ENCODE results near the gene PDX1. TPM values are rescaled to one million over a fixed set of nuclear protein-coding genes. Genes with fewer than 3 reads are reported as not detected.

The PDX1 gene
- total and polyA plus RNA-seq, 9 donors, result 0.32 to 1.1 TPM; not detected in 7

GRCh38 chr13:27965740-27966640, 46.2 kb downstream of the PDX1 start:
- H3K36me3 ChIP-seq (ENCODE audit: control insufficient read depth, insufficient read depth, low read length), result no peaks in the 10 kb centered on the region
- no peak for DNase-seq
- no peaks in the 10 kb centered on the region for H3K9me3 ChIP-seq (replicated peaks; ENCODE audit: control insufficient read depth, low read depth, low read length)
- 3% methylated on average over 34 of the region's 45 CpGs for WGBS (ENCODE audit: insufficient coverage)
- H3K27me3 ChIP-seq (ENCODE audit: control insufficient read depth, insufficient read depth, low read length), result peaks cover 98% of the 10 kb centered on the region
- H3K4me1 ChIP-seq (ENCODE audit: control insufficient read depth, insufficient read depth, low read length), result peaks cover 4% of the 10 kb centered on the region
- no peak overlapping the region for H3K4me3 ChIP-seq (ENCODE audit: low read length)
- no peak overlapping the region for H3K27ac ChIP-seq (ENCODE audit: low read length)

GRCh38 chr13:27966641-27967202, 46.9 kb downstream of the PDX1 start:
- 3% methylated on average over 27 of the region's 38 CpGs for WGBS (ENCODE audit: insufficient coverage)
- H3K9me3 ChIP-seq (replicated peaks; ENCODE audit: control insufficient read depth, low read depth, low read length), result no peaks in the 10 kb centered on the region
- no peak overlapping the region for H3K4me3 ChIP-seq (ENCODE audit: low read length)
- H3K4me1 ChIP-seq (ENCODE audit: control insufficient read depth, insufficient read depth, low read length), result no peaks in the 10 kb centered on the region
- no peak overlapping the region for H3K27ac ChIP-seq (ENCODE audit: low read length)
- no peaks in the 10 kb centered on the region for H3K36me3 ChIP-seq (ENCODE audit: control insufficient read depth, insufficient read depth, low read length)
- DNase-seq, result no peak
- peaks cover 98% of the 10 kb centered on the region for H3K27me3 ChIP-seq (ENCODE audit: control insufficient read depth, insufficient read depth, low read length)

- Histone ChIP-seq H3K9me3 (replicated peaks; ENCODE audit: control insufficient read depth, low read depth, low read length) (no peaks in the 10 kb centered on the region), H3K36me3 (ENCODE audit: control insufficient read depth, insufficient read depth, low read length) (no peaks in the 10 kb centered on the region), H3K27me3 (ENCODE audit: control insufficient read depth, insufficient read depth, low read length) (peaks cover 99% of the 10 kb centered on the region), H3K27ac (ENCODE audit: low read length) (no peak overlapping the region), H3K4me3 (ENCODE audit: low read length) (no peak overlapping the region), H3K4me1 (ENCODE audit: control insufficient read depth, insufficient read depth, low read length) (no peaks in the 10 kb centered on the region)
- no peak for DNase-seq
- WGBS (ENCODE audit: insufficient coverage), result 2% methylated on average over 10 of the region's 18 CpGs
These were observed 47.5 kb downstream of the PDX1 start for GRCh38 chr13:27967203-27967735.

- no peaks in the 10 kb centered on the region for H3K9me3 ChIP-seq (replicated peaks; ENCODE audit: control insufficient read depth, low read depth, low read length)
- DNase-seq, result no peak
- no peak overlapping the region for H3K27ac ChIP-seq (ENCODE audit: low read length)
- H3K4me1 ChIP-seq (ENCODE audit: control insufficient read depth, insufficient read depth, low read length), result no peaks in the 10 kb centered on the region
- peaks cover 99% of the 10 kb centered on the region for H3K27me3 ChIP-seq (ENCODE audit: control insufficient read depth, insufficient read depth, low read length)
- 0% methylated on average over 28 of the region's 33 CpGs for WGBS (ENCODE audit: insufficient coverage)
- no peaks in the 10 kb centered on the region for H3K36me3 ChIP-seq (ENCODE audit: control insufficient read depth, insufficient read depth, low read length)
- no peak overlapping the region for H3K4me3 ChIP-seq (ENCODE audit: low read length)
These were observed 48.0 kb downstream of the PDX1 start for GRCh38 chr13:27967736-27968315.

- H3K9me3 ChIP-seq (replicated peaks; ENCODE audit: control insufficient read depth, low read depth, low read length), result no peaks in the 10 kb centered on the region
- H3K4me3 ChIP-seq (ENCODE audit: low read length), result no peak overlapping the region
- H3K27ac ChIP-seq (ENCODE audit: low read length), result no peak overlapping the region
- DNase-seq, result no peak
- no peaks in the 10 kb centered on the region for H3K36me3 ChIP-seq (ENCODE audit: control insufficient read depth, insufficient read depth, low read length)
- no peaks in the 10 kb centered on the region for H3K4me1 ChIP-seq (ENCODE audit: control insufficient read depth, insufficient read depth, low read length)
- WGBS (ENCODE audit: insufficient coverage), result under 1% methylated on average over 85 of the region's 86 CpGs
- peaks cover 98% of the 10 kb centered on the region for H3K27me3 ChIP-seq (ENCODE audit: control insufficient read depth, insufficient read depth, low read length)
These were observed 48.7 kb downstream of the PDX1 start for GRCh38 chr13:27968316-27969081.

GRCh38 chr13:27969082-27969865, 49.5 kb downstream of the PDX1 start, which contains the start of gene CDX2:
Gene CDX2, minus strand, starts transcription at chr13:27969315. Its CDS starts 309 bp downstream, at chr13:27969006.
- Histone ChIP-seq H3K27me3 (ENCODE audit: control insufficient read depth, insufficient read depth, low read length) (peaks cover 99% of the 10 kb centered on the region), H3K4me3 (ENCODE audit: low read length) (no peak within 1 kb of the TSS), H3K4me1 (ENCODE audit: control insufficient read depth, insufficient read depth, low read length) (no peaks in the 10 kb centered on the region), H3K9me3 (replicated peaks; ENCODE audit: control insufficient read depth, low read depth, low read length) (no peaks in the 10 kb centered on the region), H3K27ac (ENCODE audit: low read length) (no peak within 1 kb of the TSS), H3K36me3 (ENCODE audit: control insufficient read depth, insufficient read depth, low read length) (no peaks in the 10 kb centered on the region)
- DNase-seq, result no peak
- WGBS (ENCODE audit: insufficient coverage), result 2% methylated on average over 11 of the region's 34 CpGs

- no peaks in the 10 kb centered on the region for H3K36me3 ChIP-seq (ENCODE audit: control insufficient read depth, insufficient read depth, low read length)
- WGBS (ENCODE audit: insufficient coverage), result 0% methylated on average over 2 of the region's 7 CpGs
These were observed 50.0 kb downstream of the PDX1 start for GRCh38 chr13:27969866-27970229.

GRCh38 chr13:27970382-27971235, 50.8 kb downstream of the PDX1 start:
- Histone ChIP-seq H3K4me3 (ENCODE audit: low read length) (no peak overlapping the region), H3K27me3 (ENCODE audit: control insufficient read depth, insufficient read depth, low read length) (peaks cover 99% of the 10 kb centered on the region), H3K36me3 (ENCODE audit: control insufficient read depth, insufficient read depth, low read length) (no peaks in the 10 kb centered on the region), H3K9me3 (replicated peaks; ENCODE audit: control insufficient read depth, low read depth, low read length) (no peaks in the 10 kb centered on the region), H3K27ac (ENCODE audit: low read length) (no peak overlapping the region), H3K4me1 (ENCODE audit: control insufficient read depth, insufficient read depth, low read length) (no peaks in the 10 kb centered on the region)
- 1% methylated on average over 46 of the region's 53 CpGs for WGBS (ENCODE audit: insufficient coverage)
- no peak for DNase-seq

More at GRCh38 chr13:27969866-27970229, 50.0 kb downstream of the PDX1 start:
- H3K27ac ChIP-seq (ENCODE audit: low read length), result no peak overlapping the region
- H3K27me3 ChIP-seq (ENCODE audit: control insufficient read depth, insufficient read depth, low read length), result peaks cover 99% of the 10 kb centered on the region
- H3K4me1 ChIP-seq (ENCODE audit: control insufficient read depth, insufficient read depth, low read length), result no peaks in the 10 kb centered on the region
- no peaks in the 10 kb centered on the region for H3K9me3 ChIP-seq (replicated peaks; ENCODE audit: control insufficient read depth, low read depth, low read length)
- no peak for DNase-seq
- H3K4me3 ChIP-seq (ENCODE audit: low read length), result no peak overlapping the region
